Measurements from ENCODE around the gene CBLL1. TPM values are rescaled to one million over a fixed set of nuclear protein-coding genes. Genes with fewer than 3 reads are reported as not detected.

CBLL1 gene
- total RNA-seq, 1 donor from 2014 or later = 25.3 TPM

GRCh38 chr7:107783648-107784047 lies 39.7 kb downstream of the CBLL1 start:
- no peaks in the 10 kb centered on the region for H3K36me3 Mint-ChIP-seq
- H3K4me3 Mint-ChIP-seq = no peak overlapping the region

GRCh38 chr7:107785170-107785569 lies 41.2 kb downstream of the CBLL1 start:
- H3K27ac Mint-ChIP-seq = no peak overlapping the region
- no peak overlapping the region for H3K4me3 Mint-ChIP-seq
- no peak for DNase-seq (ENCODE audit: low spot score in 2 of 2, unreplicated experiment in 2 of 2)
- peaks cover 24% of the 10 kb centered on the region for H3K27me3 Mint-ChIP-seq (ENCODE audit: low read depth)
- H3K4me1 Mint-ChIP-seq = peaks cover 14% of the 10 kb centered on the region
- no peaks in the 10 kb centered on the region for H3K9me3 Mint-ChIP-seq
- TF ChIP-seq CTCF (IDR thresholded peaks at IDR 0.05; ENCODE audit: unreplicated experiment) = no peak
- no peaks in the 10 kb centered on the region for H3K36me3 Mint-ChIP-seq

More at GRCh38 chr7:107783648-107784047, 39.7 kb downstream of the CBLL1 start:
- Mint-ChIP-seq H3K9me3 (no peaks in the 10 kb centered on the region), H3K27ac (no peak overlapping the region), H3K27me3 (ENCODE audit: low read depth) (peaks cover 18% of the 10 kb centered on the region), H3K4me1 (peaks cover 17% of the 10 kb centered on the region)
- no peak for TF ChIP-seq CTCF (IDR thresholded peaks at IDR 0.05; ENCODE audit: unreplicated experiment)
- no peak for DNase-seq (ENCODE audit: low spot score in 2 of 2, unreplicated experiment in 2 of 2)

GRCh38 chr7:107785926-107786325 lies 42.0 kb downstream of the CBLL1 start:
- Mint-ChIP-seq H3K9me3 (no peaks in the 10 kb centered on the region), H3K27me3 (ENCODE audit: low read depth) (peaks cover 29% of the 10 kb centered on the region), H3K4me1 (peaks cover 12% of the 10 kb centered on the region), H3K4me3 (no peak overlapping the region), H3K27ac (no peak overlapping the region), H3K36me3 (no peaks in the 10 kb centered on the region)
- DNase-seq (ENCODE audit: low spot score in 2 of 2, unreplicated experiment in 2 of 2) = no peak
- TF ChIP-seq CTCF (IDR thresholded peaks at IDR 0.05; ENCODE audit: unreplicated experiment) = no peak

- TF ChIP-seq CTCF (IDR thresholded peaks at IDR 0.05; ENCODE audit: unreplicated experiment) = no peak
- Mint-ChIP-seq H3K4me1 (peaks cover 12% of the 10 kb centered on the region), H3K9me3 (peaks cover under 1% of the 10 kb centered on the region), H3K4me3 (no peak overlapping the region), H3K27me3 (ENCODE audit: low read depth) (peaks cover 35% of the 10 kb centered on the region), H3K27ac (no peak overlapping the region), H3K36me3 (no peaks in the 10 kb centered on the region)
- DNase-seq (ENCODE audit: low spot score in 2 of 2, unreplicated experiment in 2 of 2) = no peak
Observed at GRCh38 chr7:107788216-107788615, 44.3 kb downstream of the CBLL1 start.

GRCh38 chr7:107788662-107789061 lies 44.7 kb downstream of the CBLL1 start:
- TF ChIP-seq CTCF (IDR thresholded peaks at IDR 0.05; ENCODE audit: unreplicated experiment) = no peak
- H3K4me3 Mint-ChIP-seq = no peak overlapping the region
- peaks cover 12% of the 10 kb centered on the region for H3K4me1 Mint-ChIP-seq
- H3K9me3 Mint-ChIP-seq = peaks cover 2% of the 10 kb centered on the region
- no peak overlapping the region for H3K27ac Mint-ChIP-seq
- H3K27me3 Mint-ChIP-seq (ENCODE audit: low read depth) = peaks cover 36% of the 10 kb centered on the region
- no peaks in the 10 kb centered on the region for H3K36me3 Mint-ChIP-seq
- DNase-seq (ENCODE audit: low spot score in 2 of 2, unreplicated experiment in 2 of 2) = no peak

- DNase-seq (ENCODE audit: low spot score in 2 of 2, unreplicated experiment in 2 of 2) = no peak
- TF ChIP-seq CTCF (IDR thresholded peaks at IDR 0.05; ENCODE audit: unreplicated experiment) = no peak
- H3K27ac Mint-ChIP-seq = no peak overlapping the region
- H3K9me3 Mint-ChIP-seq = peaks cover 2% of the 10 kb centered on the region
- H3K4me1 Mint-ChIP-seq = peaks cover 12% of the 10 kb centered on the region
- peaks cover 44% of the 10 kb centered on the region for H3K27me3 Mint-ChIP-seq (ENCODE audit: low read depth)
- H3K4me3 Mint-ChIP-seq = no peak overlapping the region
- H3K36me3 Mint-ChIP-seq = no peaks in the 10 kb centered on the region
Observed at GRCh38 chr7:107789647-107790046, 45.7 kb downstream of the CBLL1 start.

Measured in mesothelial cell of epicardium (in vitro differentiated cells).